ENCODE measurements around the gene PPP4R3C.

The PPP4R3C gene

GRCh38 chrX:27451324-27451723, 11.8 kb downstream of the PPP4R3C start:
- TF ChIP-seq YY1 (IDR thresholded peaks at IDR 0.05; ENCODE audit: low read depth) (no peak), TCF12 (IDR thresholded peaks at IDR 0.05; ENCODE audit: low read depth) (no peak), FOXM1 (IDR thresholded peaks at IDR 0.05; ENCODE audit: borderline replicate concordance, low read depth) (no peak), CREB1 (IDR thresholded peaks at IDR 0.05; ENCODE audit: low read depth) (no peak), USF1 (IDR thresholded peaks at IDR 0.05) (no peak), RAD21 (IDR thresholded peaks at IDR 0.05; ENCODE audit: low read depth) (no peak), EGR1 (IDR thresholded peaks at IDR 0.05) (no peak), TAF1 (IDR thresholded peaks at IDR 0.05; ENCODE audit: low read depth) (no peak), CEBPB (IDR thresholded peaks at IDR 0.05) (no peak)

- TF ChIP-seq NFIC (IDR thresholded peaks at IDR 0.05) (no peak), RAD21 (IDR thresholded peaks at IDR 0.05; ENCODE audit: low read depth) (no peak), MAX (IDR thresholded peaks at IDR 0.05) (no peak), REST (IDR thresholded peaks at IDR 0.05; ENCODE audit: low read depth) (no peak), YY1 (IDR thresholded peaks at IDR 0.05; ENCODE audit: low read depth) (no peak), EGR1 (IDR thresholded peaks at IDR 0.05) (no peak), ZBTB7A (IDR thresholded peaks at IDR 0.05; ENCODE audit: low read depth) (no peak), USF1 (IDR thresholded peaks at IDR 0.05) (no peak), TAF1 (IDR thresholded peaks at IDR 0.05; ENCODE audit: low read depth) (no peak), FOXM1 (IDR thresholded peaks at IDR 0.05; ENCODE audit: borderline replicate concordance, low read depth) (no peak), EP300 (IDR thresholded peaks at IDR 0.05; ENCODE audit: borderline replicate concordance) (no peak), CEBPB (IDR thresholded peaks at IDR 0.05) (no peak), TEAD4 (IDR thresholded peaks at IDR 0.05) (no peak)
Measured at GRCh38 chrX:27446423-27446822, 16.7 kb downstream of the PPP4R3C start.

- TF ChIP-seq ZBTB7A (IDR thresholded peaks at IDR 0.05; ENCODE audit: low read depth), result no peak
- no peak for TF ChIP-seq YY1 (IDR thresholded peaks at IDR 0.05; ENCODE audit: low read depth)
- no peak for TF ChIP-seq RAD21 (IDR thresholded peaks at IDR 0.05; ENCODE audit: low read depth)
- no peak for TF ChIP-seq TEAD4 (IDR thresholded peaks at IDR 0.05)
- no peak for TF ChIP-seq FOXM1 (IDR thresholded peaks at IDR 0.05; ENCODE audit: borderline replicate concordance, low read depth)
- no peak for TF ChIP-seq TCF12 (IDR thresholded peaks at IDR 0.05; ENCODE audit: low read depth)
- no peak for TF ChIP-seq TAF1 (IDR thresholded peaks at IDR 0.05; ENCODE audit: low read depth)
- no peak for TF ChIP-seq EGR1 (IDR thresholded peaks at IDR 0.05)
- TF ChIP-seq CREB1 (IDR thresholded peaks at IDR 0.05; ENCODE audit: low read depth), result no peak
- no peak for TF ChIP-seq NFIC (IDR thresholded peaks at IDR 0.05)
- no peak for TF ChIP-seq CEBPB (IDR thresholded peaks at IDR 0.05)
- TF ChIP-seq MAX (IDR thresholded peaks at IDR 0.05), result no peak
- TF ChIP-seq EP300 (IDR thresholded peaks at IDR 0.05; ENCODE audit: borderline replicate concordance), result no peak
- no peak for TF ChIP-seq USF1 (IDR thresholded peaks at IDR 0.05)
- no peak for TF ChIP-seq REST (IDR thresholded peaks at IDR 0.05; ENCODE audit: low read depth)
Measured at GRCh38 chrX:27445438-27445837, 17.7 kb downstream of the PPP4R3C start.

GRCh38 chrX:27444093-27444908, 18.8 kb downstream of the PPP4R3C start:
- TF ChIP-seq USF1 (IDR thresholded peaks at IDR 0.05), result no peak
- no peak for TF ChIP-seq NFIC (IDR thresholded peaks at IDR 0.05)
- TF ChIP-seq CREB1 (IDR thresholded peaks at IDR 0.05; ENCODE audit: low read depth), result no peak
- TF ChIP-seq EP300 (IDR thresholded peaks at IDR 0.05; ENCODE audit: borderline replicate concordance), result no peak
- TF ChIP-seq TCF12 (IDR thresholded peaks at IDR 0.05; ENCODE audit: low read depth), result no peak
- no peak for TF ChIP-seq RAD21 (IDR thresholded peaks at IDR 0.05; ENCODE audit: low read depth)
- TF ChIP-seq REST (IDR thresholded peaks at IDR 0.05; ENCODE audit: low read depth), result no peak
- no peak for TF ChIP-seq FOXM1 (IDR thresholded peaks at IDR 0.05; ENCODE audit: borderline replicate concordance, low read depth)
- TF ChIP-seq MAX (IDR thresholded peaks at IDR 0.05), result no peak
- TF ChIP-seq YY1 (IDR thresholded peaks at IDR 0.05; ENCODE audit: low read depth), result no peak
- TF ChIP-seq EGR1 (IDR thresholded peaks at IDR 0.05), result no peak
- no peak for TF ChIP-seq TEAD4 (IDR thresholded peaks at IDR 0.05)
- TF ChIP-seq CEBPB (IDR thresholded peaks at IDR 0.05), result no peak
- TF ChIP-seq ZBTB7A (IDR thresholded peaks at IDR 0.05; ENCODE audit: low read depth), result no peak
- TF ChIP-seq TAF1 (IDR thresholded peaks at IDR 0.05; ENCODE audit: low read depth), result no peak

All from Ishikawa (cell line).